Mesothelial cell of epicardium (in vitro differentiated cells): Measurements from ENCODE around the gene IFNGR2. TPM values are rescaled to one million over a fixed set of nuclear protein-coding genes. Genes with fewer than 3 reads are reported as not detected.

Experiments used
- DNase-seq, 2 experiments: peaks; one replicate each; pipeline ENCODE4 v3.0.0; 2021; ENCODE audit warnings: low spot score in 2 of 2; ENCODE audit not compliant: unreplicated experiment in 2 of 2
- H3K27ac Mint-ChIP-seq: 2 replicates; pipeline ENCODE4 v1.8.0; 2021; ENCODE audit warnings: mixed read lengths
- H3K27me3 Mint-ChIP-seq: 2 replicates; pipeline ENCODE4 v1.8.0; 2021; ENCODE audit warnings: low read depth, mixed read lengths
- H3K36me3 Mint-ChIP-seq: 2 replicates; pipeline ENCODE4 v1.8.0; 2021; ENCODE audit warnings: mixed read lengths
- H3K4me1 Mint-ChIP-seq: 2 replicates; pipeline ENCODE4 v1.8.0; 2021; ENCODE audit warnings: mixed read lengths
- H3K4me3 Mint-ChIP-seq: 2 replicates; pipeline ENCODE4 v1.8.0; 2021; ENCODE audit warnings: mild to moderate bottlenecking, moderate library complexity, mixed read lengths
- H3K9me3 Mint-ChIP-seq: 2 replicates; pipeline ENCODE4 v1.8.0; 2021; ENCODE audit warnings: mixed read lengths
- total RNA-seq: library from RNA; stranded (reverse); gene quantifications from 3 replicates; pipeline ENCODE4 v1.2.1, GENCODE V29; 2021
- TF ChIP-seq, protein P1 (sequence below): fragments of 200-600 bp; sonication (generic); IDR thresholded peaks from one replicate; pipeline ENCODE4 v1.5.0; 2021; ENCODE audit warnings: antibody characterized with exemption; ENCODE audit not compliant: unreplicated experiment

IFNGR2 gene
- total RNA-seq, 1 donor from 2014 or later: 57.9 TPM

DNA sequence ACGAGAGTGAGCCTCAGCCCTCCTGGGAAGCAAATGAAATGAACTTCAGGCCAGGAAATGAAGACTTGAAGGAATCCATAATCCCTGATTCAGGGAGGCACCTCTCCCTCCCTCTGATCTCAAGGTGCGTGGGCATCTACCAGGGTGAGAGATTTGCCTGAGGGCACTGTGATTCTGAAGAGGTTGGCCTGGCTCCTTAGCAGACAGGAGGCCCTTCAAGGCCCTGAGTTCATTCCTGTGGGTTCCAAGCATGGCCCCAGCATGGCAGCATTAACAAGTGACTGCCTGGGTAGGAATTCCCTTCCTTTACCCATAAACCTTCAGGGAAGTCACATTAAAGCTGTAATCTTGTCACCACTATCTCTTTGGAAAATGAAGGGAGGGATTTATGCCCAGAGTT, 29.8 kb upstream of the IFNGR2 start:
- Mint-ChIP-seq H3K4me1 (no peaks in the 10 kb centered on the region), H3K36me3 (peaks cover 1% of the 10 kb centered on the region), H3K9me3 (peaks cover 2% of the 10 kb centered on the region), H3K27me3 (peaks cover 2% of the 10 kb centered on the region), H3K27ac (no peak overlapping the region), H3K4me3 (no peak overlapping the region)
- TF ChIP-seq, protein P1, sequence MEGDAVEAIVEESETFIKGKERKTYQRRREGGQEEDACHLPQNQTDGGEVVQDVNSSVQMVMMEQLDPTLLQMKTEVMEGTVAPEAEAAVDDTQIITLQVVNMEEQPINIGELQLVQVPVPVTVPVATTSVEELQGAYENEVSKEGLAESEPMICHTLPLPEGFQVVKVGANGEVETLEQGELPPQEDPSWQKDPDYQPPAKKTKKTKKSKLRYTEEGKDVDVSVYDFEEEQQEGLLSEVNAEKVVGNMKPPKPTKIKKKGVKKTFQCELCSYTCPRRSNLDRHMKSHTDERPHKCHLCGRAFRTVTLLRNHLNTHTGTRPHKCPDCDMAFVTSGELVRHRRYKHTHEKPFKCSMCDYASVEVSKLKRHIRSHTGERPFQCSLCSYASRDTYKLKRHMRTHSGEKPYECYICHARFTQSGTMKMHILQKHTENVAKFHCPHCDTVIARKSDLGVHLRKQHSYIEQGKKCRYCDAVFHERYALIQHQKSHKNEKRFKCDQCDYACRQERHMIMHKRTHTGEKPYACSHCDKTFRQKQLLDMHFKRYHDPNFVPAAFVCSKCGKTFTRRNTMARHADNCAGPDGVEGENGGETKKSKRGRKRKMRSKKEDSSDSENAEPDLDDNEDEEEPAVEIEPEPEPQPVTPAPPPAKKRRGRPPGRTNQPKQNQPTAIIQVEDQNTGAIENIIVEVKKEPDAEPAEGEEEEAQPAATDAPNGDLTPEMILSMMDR: no peak
- no peak for DNase-seq

DNA sequence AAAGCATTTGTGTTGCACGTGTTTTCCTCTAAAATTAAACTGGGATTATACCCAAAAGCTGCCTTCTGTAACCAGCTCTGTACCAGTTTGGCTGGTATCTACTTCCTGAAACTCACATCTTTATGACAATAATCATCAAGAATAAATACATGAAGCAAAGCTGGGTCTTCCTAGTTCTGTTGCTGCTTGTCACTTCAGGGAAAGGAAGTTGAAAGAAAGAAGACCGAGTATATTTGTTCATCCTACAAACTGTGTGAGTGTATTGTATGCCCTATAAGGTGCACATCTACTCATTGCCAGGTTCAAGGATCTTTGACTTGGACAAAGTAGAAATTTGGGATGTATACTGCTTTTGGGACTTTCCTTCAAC, 29.1 kb upstream of the IFNGR2 start:
- Mint-ChIP-seq H3K36me3 (peaks cover 1% of the 10 kb centered on the region), H3K27me3 (peaks cover 2% of the 10 kb centered on the region), H3K4me1 (no peaks in the 10 kb centered on the region), H3K9me3 (no peaks in the 10 kb centered on the region), H3K4me3 (no peak overlapping the region), H3K27ac (no peak overlapping the region)
- TF ChIP-seq, protein P1: no peak
- no peak for DNase-seq

GRCh38 chr21:33374450-33375096, 28.6 kb upstream of the IFNGR2 start:
- H3K4me3 Mint-ChIP-seq: no peak overlapping the region
- peaks cover 1% of the 10 kb centered on the region for H3K36me3 Mint-ChIP-seq

GRCh38 chr21:33375101-33375644, 28.0 kb upstream of the IFNGR2 start:
- Mint-ChIP-seq H3K36me3 (no peaks in the 10 kb centered on the region), H3K27me3 (peaks cover 2% of the 10 kb centered on the region), H3K4me1 (no peaks in the 10 kb centered on the region), H3K27ac (no peak overlapping the region), H3K9me3 (no peaks in the 10 kb centered on the region), H3K4me3 (no peak overlapping the region)
- TF ChIP-seq, protein P1: no peak
- DNase-seq: no peak

More at GRCh38 chr21:33374450-33375096, 28.6 kb upstream of the IFNGR2 start:
- TF ChIP-seq, protein P1: no peak
- H3K4me1 Mint-ChIP-seq: no peaks in the 10 kb centered on the region
- DNase-seq: no peak
- no peaks in the 10 kb centered on the region for H3K9me3 Mint-ChIP-seq
- H3K27me3 Mint-ChIP-seq: peaks cover 2% of the 10 kb centered on the region
- H3K27ac Mint-ChIP-seq: no peak overlapping the region

GRCh38 chr21:33377221-33377920, 25.8 kb upstream of the IFNGR2 start:
- no peak overlapping the region for H3K27ac Mint-ChIP-seq
- no peaks in the 10 kb centered on the region for H3K36me3 Mint-ChIP-seq
- H3K9me3 Mint-ChIP-seq: no peaks in the 10 kb centered on the region
- DNase-seq: no peak
- TF ChIP-seq, protein P1: no peak
- peaks cover 2% of the 10 kb centered on the region for H3K4me1 Mint-ChIP-seq
- H3K27me3 Mint-ChIP-seq: peaks cover 2% of the 10 kb centered on the region
- no peak overlapping the region for H3K4me3 Mint-ChIP-seq
